GM23338 (cell line): ENCODE data around the gene GRM4. TPM values are rescaled to one million over a fixed set of nuclear protein-coding genes. Genes with fewer than 3 reads are reported as not detected.

Source experiments
- ATAC-seq: fragments of 200-7000 bp; cut with Tn5 transposase; 3 replicates; pipeline ENCODE4 v1.9.1; 2020
- DNase-seq: peaks from one replicate; pipeline ENCODE4 v3.0.0-alpha.2; 2015; ENCODE audit warnings: low spot score
- H2AFZ ChIP-seq: fragments of 200-600 bp; sonication (generic); 2 replicates; pipeline ENCODE4 v1.8.0; 2016; ENCODE audit warnings: antibody characterized with exemption, mild to moderate bottlenecking, moderate library complexity
- H3F3A ChIP-seq: fragments of 200-600 bp; sonication (generic); replicated peaks from 2 replicates; pipeline ENCODE4 v1.8.0; 2017; ENCODE audit warnings: antibody characterized with exemption, mixed run types, low read depth
- H3K27ac ChIP-seq: fragments of 200-600 bp; sonication (generic); 2 replicates; pipeline ENCODE4 v1.6.1; 2016; ENCODE audit warnings: low read depth
- H3K27me3 ChIP-seq: fragments of 200-600 bp; sonication (generic); 2 replicates; pipeline ENCODE4 v1.8.0; 2016; ENCODE audit warnings: mild to moderate bottlenecking, mixed run types, moderate library complexity; ENCODE audit not compliant: insufficient read depth
- H3K36me3 ChIP-seq: fragments of 200-600 bp; sonication (generic); 2 replicates; pipeline ENCODE4 v1.8.0; 2016; ENCODE audit warnings: mild to moderate bottlenecking; ENCODE audit not compliant: insufficient read depth
- H3K4me1 ChIP-seq: fragments of 200-600 bp; sonication (generic); 2 replicates; pipeline ENCODE4 v1.8.0; 2016; ENCODE audit warnings: mild to moderate bottlenecking, moderate library complexity; ENCODE audit not compliant: insufficient read depth
- H3K4me2 ChIP-seq: fragments of 200-600 bp; sonication (generic); 2 replicates; pipeline ENCODE4 v1.7.1; 2017; ENCODE audit warnings: mixed run types
- H3K4me3 ChIP-seq: fragments of 200-600 bp; sonication (generic); 2 replicates; pipeline ENCODE4 v1.6.1; 2016; ENCODE audit warnings: mixed run types
- H3K79me2 ChIP-seq: fragments of 200-600 bp; sonication (generic); replicated peaks from 2 replicates; pipeline ENCODE4 v1.8.0; 2017; ENCODE audit warnings: mild to moderate bottlenecking; ENCODE audit not compliant: insufficient read depth
- H3K9me2 ChIP-seq: fragments of 200-600 bp; sonication (generic); 2 replicates; pipeline ENCODE4 v1.8.0; 2017; ENCODE audit not compliant: insufficient read depth
- H4K20me1 ChIP-seq: fragments of 200-600 bp; sonication (generic); replicated peaks from 2 replicates; pipeline ENCODE4 v1.8.0; 2017; ENCODE audit warnings: mild to moderate bottlenecking; ENCODE audit not compliant: insufficient read depth
- H3K27ac Mint-ChIP-seq: 2 replicates; pipeline ENCODE4 v1.8.0; 2020; ENCODE audit warnings: inconsistent platforms, mild to moderate bottlenecking, moderate library complexity, mixed read lengths
- H3K27me3 Mint-ChIP-seq: 3 replicates; pipeline ENCODE4 v1.8.0; 2022; ENCODE audit warnings: low read depth, mild to moderate bottlenecking, moderate library complexity, mixed read lengths, inconsistent platforms; ENCODE audit not compliant: insufficient read depth, poor library complexity
- H3K36me3 Mint-ChIP-seq: 3 replicates; pipeline ENCODE4 v1.8.0; 2021; ENCODE audit warnings: low read depth, mild to moderate bottlenecking, inconsistent platforms, moderate library complexity, mixed read lengths
- H3K4me1 Mint-ChIP-seq: 3 replicates; pipeline ENCODE4 v1.8.0; 2020; ENCODE audit warnings: mild to moderate bottlenecking, inconsistent platforms, mixed read lengths
- H3K4me3 Mint-ChIP-seq: 3 replicates; pipeline ENCODE4 v1.8.0; 2021; ENCODE audit warnings: moderate library complexity, mild to moderate bottlenecking, inconsistent platforms, mixed read lengths
- H3K9me3 Mint-ChIP-seq: 3 replicates; pipeline ENCODE4 v1.8.0; 2020; ENCODE audit warnings: moderate library complexity, mild to moderate bottlenecking, inconsistent platforms, mixed read lengths
- CREB1 ChIP-seq: fragments of 250-450 bp; sonication (Bioruptor Pico); IDR thresholded peaks from 2 replicates; pipeline ENCODE4 v1.5.0; 2020; ENCODE audit warnings: low read depth, mild to moderate bottlenecking, moderate library complexity
- CTCF ChIP-seq, 2 experiments: fragments of 200-600 bp in 1 of 2; sonication (generic) in 1 of 2; conservative IDR thresholded peaks; 2 replicates each; pipeline versions ENCODE4 v1.5.1 to v1.6.1; 2016 to 2017; ENCODE audit warnings: antibody characterized with exemption in 2 of 2, low read depth in 2 of 2, mild to moderate bottlenecking in 2 of 2, moderate library complexity in 1 of 2
- EZH2 ChIP-seq: fragments of 200-600 bp; sonication (generic); IDR thresholded peaks from one replicate; pipeline ENCODE4 v1.8.0; 2017; ENCODE audit warnings: antibody characterized with exemption, mild to moderate bottlenecking, low read depth; ENCODE audit not compliant: unreplicated experiment
- EZH2phosphoT487 ChIP-seq: fragments of 200-600 bp; sonication (generic); IDR thresholded peaks from one replicate; pipeline ENCODE4 v1.8.1; 2018; ENCODE audit warnings: antibody characterized with exemption; ENCODE audit not compliant: unreplicated experiment
- JUNB ChIP-seq: IDR thresholded peaks from one replicate; pipeline ENCODE4 v1.6.1; 2016; ENCODE audit warnings: antibody characterized with exemption; ENCODE audit not compliant: unreplicated experiment
- NANOG ChIP-seq: IDR thresholded peaks from 2 replicates; pipeline ENCODE4 v1.6.1; 2016; ENCODE audit warnings: antibody characterized with exemption, borderline replicate concordance
- POLR2AphosphoS5 ChIP-seq: IDR thresholded peaks from 2 replicates; pipeline ENCODE4 v1.6.1; 2016; ENCODE audit warnings: antibody characterized with exemption, low read depth
- STAT1 ChIP-seq: IDR thresholded peaks from one replicate; pipeline ENCODE4 v1.6.1; 2016; ENCODE audit warnings: antibody characterized with exemption; ENCODE audit not compliant: unreplicated experiment
- ZNF114 ChIP-seq: fragments of 250-450 bp; sonication (Bioruptor Pico); IDR thresholded peaks from 2 replicates; pipeline ENCODE4 v1.5.0; 2020; ENCODE audit warnings: mild to moderate bottlenecking, moderate library complexity
- ZNF331 ChIP-seq: fragments of 250-450 bp; sonication (Bioruptor Pico); IDR thresholded peaks from 2 replicates; pipeline ENCODE4 v1.5.0; 2020; ENCODE audit warnings: low read depth, mild to moderate bottlenecking, moderate library complexity
- ZNF462 ChIP-seq: fragments of 250-450 bp; sonication (Bioruptor Pico); IDR thresholded peaks from 2 replicates; pipeline ENCODE4 v1.5.0; 2020; ENCODE audit warnings: mild to moderate bottlenecking, moderate library complexity
- polyA plus RNA-seq: library from polyadenylated mRNA; unstranded; fragments of >200 nt; fragmentation: Nextera tagmentation; extraction: Ambion mirVana; gene quantifications from 2 replicates; pipeline ENCODE4 v1.2.1, GENCODE V29; 2016
- total RNA-seq: library from RNA; depleted of rRNA; stranded (reverse); fragments of >200 nt; shearing (Covaris generic); gene quantifications from 2 replicates; pipeline ENCODE4 v1.2.3, GENCODE V29; 2014
- TF ChIP-seq, protein P1 (sequence below): IDR thresholded peaks from one replicate; pipeline ENCODE4 v1.6.1; 2018; ENCODE audit warnings: antibody characterized with exemption; ENCODE audit not compliant: unreplicated experiment
- TF ChIP-seq, protein P2 (sequence below): IDR thresholded peaks from 2 replicates; pipeline ENCODE4 v1.6.1; 2016; ENCODE audit warnings: antibody characterized with exemption

GRM4 gene
- total and polyA plus RNA-seq, 2 experiments from 2014 or later: 7.0 to 30.6 TPM

- ATAC-seq (no peak), DNase-seq (no peak)
- no peaks in the 10 kb centered on the region for H3K27me3 ChIP-seq
- peaks cover 13% of the 10 kb centered on the region for H3F3A ChIP-seq
- no peak overlapping the region for H3K4me2 ChIP-seq
- H4K20me1 ChIP-seq: no peaks in the 10 kb centered on the region
- no peak overlapping the region for H2AFZ ChIP-seq
- Mint-ChIP-seq H3K9me3 (no peaks in the 10 kb centered on the region; the same call in 2 of the 3 replicates), H3K4me3 (no peak overlapping the region), H3K27me3 (peaks cover 9% of the 10 kb centered on the region), H3K36me3 (no peaks in the 10 kb centered on the region), H3K27ac (no peak overlapping the region), H3K4me1 (peaks cover 9% of the 10 kb centered on the region)
- no peaks in the 10 kb centered on the region for H3K79me2 ChIP-seq
- H3K27ac ChIP-seq: no peak overlapping the region
- no peaks in the 10 kb centered on the region for H3K9me2 ChIP-seq
- 0 out of 2 replicates have a peak, but pooled peaks cover 3% of the 10 kb centered on the region for H3K4me1 ChIP-seq
- no peak overlapping the region for H3K4me3 ChIP-seq
- no peaks in the 10 kb centered on the region for H3K36me3 ChIP-seq
- TF ChIP-seq ZNF114 (no peak), NANOG (no peak), JUNB (no peak), EZH2phosphoT487 (no peak), CREB1 (CRISPR knock-in tag) (no peak), CTCF (conservative IDR thresholded peaks at IDR 0.05; ENCODE audit: low read depth in 2 of 2) (no peak), STAT1 (no peak), ZNF331 (CRISPR knock-in tag) (no peak), ZNF462 (CRISPR knock-in tag) (no peak), POLR2AphosphoS5 (no peak), EZH2 (no peak)
- TF ChIP-seq, protein P1, sequence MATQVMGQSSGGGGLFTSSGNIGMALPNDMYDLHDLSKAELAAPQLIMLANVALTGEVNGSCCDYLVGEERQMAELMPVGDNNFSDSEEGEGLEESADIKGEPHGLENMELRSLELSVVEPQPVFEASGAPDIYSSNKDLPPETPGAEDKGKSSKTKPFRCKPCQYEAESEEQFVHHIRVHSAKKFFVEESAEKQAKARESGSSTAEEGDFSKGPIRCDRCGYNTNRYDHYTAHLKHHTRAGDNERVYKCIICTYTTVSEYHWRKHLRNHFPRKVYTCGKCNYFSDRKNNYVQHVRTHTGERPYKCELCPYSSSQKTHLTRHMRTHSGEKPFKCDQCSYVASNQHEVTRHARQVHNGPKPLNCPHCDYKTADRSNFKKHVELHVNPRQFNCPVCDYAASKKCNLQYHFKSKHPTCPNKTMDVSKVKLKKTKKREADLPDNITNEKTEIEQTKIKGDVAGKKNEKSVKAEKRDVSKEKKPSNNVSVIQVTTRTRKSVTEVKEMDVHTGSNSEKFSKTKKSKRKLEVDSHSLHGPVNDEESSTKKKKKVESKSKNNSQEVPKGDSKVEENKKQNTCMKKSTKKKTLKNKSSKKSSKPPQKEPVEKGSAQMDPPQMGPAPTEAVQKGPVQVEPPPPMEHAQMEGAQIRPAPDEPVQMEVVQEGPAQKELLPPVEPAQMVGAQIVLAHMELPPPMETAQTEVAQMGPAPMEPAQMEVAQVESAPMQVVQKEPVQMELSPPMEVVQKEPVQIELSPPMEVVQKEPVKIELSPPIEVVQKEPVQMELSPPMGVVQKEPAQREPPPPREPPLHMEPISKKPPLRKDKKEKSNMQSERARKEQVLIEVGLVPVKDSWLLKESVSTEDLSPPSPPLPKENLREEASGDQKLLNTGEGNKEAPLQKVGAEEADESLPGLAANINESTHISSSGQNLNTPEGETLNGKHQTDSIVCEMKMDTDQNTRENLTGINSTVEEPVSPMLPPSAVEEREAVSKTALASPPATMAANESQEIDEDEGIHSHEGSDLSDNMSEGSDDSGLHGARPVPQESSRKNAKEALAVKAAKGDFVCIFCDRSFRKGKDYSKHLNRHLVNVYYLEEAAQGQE: no peak
- TF ChIP-seq, protein P2, sequence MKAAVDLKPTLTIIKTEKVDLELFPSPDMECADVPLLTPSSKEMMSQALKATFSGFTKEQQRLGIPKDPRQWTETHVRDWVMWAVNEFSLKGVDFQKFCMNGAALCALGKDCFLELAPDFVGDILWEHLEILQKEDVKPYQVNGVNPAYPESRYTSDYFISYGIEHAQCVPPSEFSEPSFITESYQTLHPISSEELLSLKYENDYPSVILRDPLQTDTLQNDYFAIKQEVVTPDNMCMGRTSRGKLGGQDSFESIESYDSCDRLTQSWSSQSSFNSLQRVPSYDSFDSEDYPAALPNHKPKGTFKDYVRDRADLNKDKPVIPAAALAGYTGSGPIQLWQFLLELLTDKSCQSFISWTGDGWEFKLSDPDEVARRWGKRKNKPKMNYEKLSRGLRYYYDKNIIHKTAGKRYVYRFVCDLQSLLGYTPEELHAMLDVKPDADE: no peak
These were observed 102.5 kb downstream of the GRM4 start for GRCh38 chr6:34043359-34043758.
